Measurements from ENCODE around the gene BCDIN3D. TPM values are rescaled to one million over a fixed set of nuclear protein-coding genes. Genes with fewer than 3 reads are reported as not detected.

Gene BCDIN3D
- total and polyA plus RNA-seq, 9 of the 15 experiments (the other 6 are each of a cell fraction or from before 2014, with no cell fraction given): 3.7 to 6.9 (median 5.6) TPM

DNA sequence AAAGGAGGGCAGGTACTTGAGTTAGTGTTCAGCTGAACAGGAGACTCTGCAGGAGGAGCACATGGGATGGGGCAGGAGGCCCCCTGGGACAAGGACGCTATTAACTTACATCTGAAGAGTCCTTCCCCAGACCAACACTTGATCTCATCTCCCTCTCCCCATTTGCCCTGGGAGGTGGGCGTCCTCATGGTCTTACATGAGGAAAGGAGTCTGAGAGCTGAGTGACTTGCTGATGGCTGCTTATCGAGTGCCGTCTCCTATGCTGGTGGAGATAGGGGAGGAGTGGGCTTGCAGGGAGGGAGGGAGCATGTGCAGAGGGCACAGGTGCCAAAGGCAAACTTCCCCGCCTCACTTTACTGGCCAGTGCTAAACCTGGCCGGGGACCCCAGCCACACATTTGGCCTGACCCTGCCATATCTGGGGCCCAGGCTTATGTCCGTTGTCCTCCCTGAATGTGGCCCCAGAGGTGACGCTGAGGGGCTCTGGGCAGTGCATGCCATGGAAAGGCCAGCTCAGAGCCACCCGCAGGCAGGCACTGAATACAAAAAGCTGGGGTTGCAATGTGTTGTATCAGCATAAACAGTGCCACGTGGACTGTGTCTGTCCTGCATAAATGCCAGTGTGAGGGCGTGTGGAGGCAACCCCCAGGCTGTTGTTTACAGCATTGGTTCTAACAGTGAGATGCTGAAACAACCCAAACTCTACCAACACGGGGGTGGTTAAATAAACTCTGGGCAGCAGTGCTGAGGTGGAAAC is 31.4 kb upstream of the BCDIN3D start:
- Histone ChIP-seq H3K9ac (ENCODE audit: insufficient read depth in 1 of 2, low read depth in 2 of 2, low read length in 2 of 2) (peak overlapping the region in 1 of 2 experiments; percentile 49; a peak in 1 of 4 replicates), H3K4me1 (replicated peaks in 1 of 2; ENCODE audit: control insufficient read depth in 2 of 2, insufficient read depth in 2 of 2, low read length in 2 of 2) (peaks cover 15 to 18% of the 10 kb centered on the region in 2 experiments), H3K9me1 (ENCODE audit: control insufficient read depth, insufficient read depth, low read length) (no peaks in the 10 kb centered on the region), H3K4me2 (ENCODE audit: insufficient read depth, low read length) (no peak overlapping the region), H3K36me3 (ENCODE audit: control insufficient read depth, insufficient read depth, low read length) (no peaks in the 10 kb centered on the region), H3K4me3 (no peak overlapping the region), H3K27ac (ENCODE audit: extremely low read depth, low read depth, low read length) (no peak overlapping the region), H4K20me1 (replicated peaks; ENCODE audit: control insufficient read depth, insufficient read depth, low read length) (no peaks in the 10 kb centered on the region), H3K9me3 (replicated peaks; ENCODE audit: control insufficient read depth, insufficient read depth, low read depth, low read length) (peaks cover 9% of the 10 kb centered on the region; the same call in 1 of the 2 replicates), H3K27me3 (ENCODE audit: control insufficient read depth in 2 of 2, insufficient read depth in 2 of 2, low read length in 2 of 2) (no peaks in the 10 kb centered on the region), H2AFZ (ENCODE audit: low read depth, low read length) (no peak overlapping the region), H3K79me2 (ENCODE audit: control insufficient read depth, insufficient read depth, low read length) (no peaks in the 10 kb centered on the region)
- WGBS (ENCODE audit: insufficient coverage, low coverage, missing lambda C conversion rate): 32% methylated on average over 12 of the region's 12 CpGs
- FAIRE-seq (peak; percentile 26), DNase-seq (ENCODE audit: extremely low read depth in 1 of 4, low spot score in 3 of 4) (no peak), ATAC-seq (no peak)
- TF ChIP-seq, protein P1, sequence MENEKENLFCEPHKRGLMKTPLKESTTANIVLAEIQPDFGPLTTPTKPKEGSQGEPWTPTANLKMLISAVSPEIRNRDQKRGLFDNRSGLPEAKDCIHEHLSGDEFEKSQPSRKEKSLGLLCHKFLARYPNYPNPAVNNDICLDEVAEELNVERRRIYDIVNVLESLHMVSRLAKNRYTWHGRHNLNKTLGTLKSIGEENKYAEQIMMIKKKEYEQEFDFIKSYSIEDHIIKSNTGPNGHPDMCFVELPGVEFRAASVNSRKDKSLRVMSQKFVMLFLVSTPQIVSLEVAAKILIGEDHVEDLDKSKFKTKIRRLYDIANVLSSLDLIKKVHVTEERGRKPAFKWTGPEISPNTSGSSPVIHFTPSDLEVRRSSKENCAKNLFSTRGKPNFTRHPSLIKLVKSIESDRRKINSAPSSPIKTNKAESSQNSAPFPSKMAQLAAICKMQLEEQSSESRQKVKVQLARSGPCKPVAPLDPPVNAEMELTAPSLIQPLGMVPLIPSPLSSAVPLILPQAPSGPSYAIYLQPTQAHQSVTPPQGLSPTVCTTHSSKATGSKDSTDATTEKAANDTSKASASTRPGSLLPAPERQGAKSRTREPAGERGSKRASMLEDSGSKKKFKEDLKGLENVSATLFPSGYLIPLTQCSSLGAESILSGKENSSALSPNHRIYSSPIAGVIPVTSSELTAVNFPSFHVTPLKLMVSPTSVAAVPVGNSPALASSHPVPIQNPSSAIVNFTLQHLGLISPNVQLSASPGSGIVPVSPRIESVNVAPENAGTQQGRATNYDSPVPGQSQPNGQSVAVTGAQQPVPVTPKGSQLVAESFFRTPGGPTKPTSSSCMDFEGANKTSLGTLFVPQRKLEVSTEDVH (IDR thresholded peaks at IDR 0.05; ENCODE audit: low read depth, partially characterized antibody): no peak
- TF ChIP-seq C11orf30 (IDR thresholded peaks at IDR 0.05; ENCODE audit: low read depth): peak; percentile 69
- peak; percentile 46; the same call in 1 of the 2 replicates for TF ChIP-seq MAFG (tag; conservative IDR thresholded peaks at IDR 0.05)
- TF ChIP-seq, protein P2, sequence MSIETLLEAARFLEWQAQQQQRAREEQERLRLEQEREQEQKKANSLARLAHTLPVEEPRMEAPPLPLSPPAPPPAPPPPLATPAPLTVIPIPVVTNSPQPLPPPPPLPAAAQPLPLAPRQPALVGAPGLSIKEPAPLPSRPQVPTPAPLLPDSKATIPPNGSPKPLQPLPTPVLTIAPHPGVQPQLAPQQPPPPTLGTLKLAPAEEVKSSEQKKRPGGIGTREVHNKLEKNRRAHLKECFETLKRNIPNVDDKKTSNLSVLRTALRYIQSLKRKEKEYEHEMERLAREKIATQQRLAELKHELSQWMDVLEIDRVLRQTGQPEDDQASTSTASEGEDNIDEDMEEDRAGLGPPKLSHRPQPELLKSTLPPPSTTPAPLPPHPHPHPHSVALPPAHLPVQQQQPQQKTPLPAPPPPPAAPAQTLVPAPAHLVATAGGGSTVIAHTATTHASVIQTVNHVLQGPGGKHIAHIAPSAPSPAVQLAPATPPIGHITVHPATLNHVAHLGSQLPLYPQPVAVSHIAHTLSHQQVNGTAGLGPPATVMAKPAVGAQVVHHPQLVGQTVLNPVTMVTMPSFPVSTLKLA (conservative IDR thresholded peaks at IDR 0.05): 0 out of 4 replicates have a peak, but pooled peaks have one; percentile 13 to 28
- TF ChIP-seq, protein P3, sequence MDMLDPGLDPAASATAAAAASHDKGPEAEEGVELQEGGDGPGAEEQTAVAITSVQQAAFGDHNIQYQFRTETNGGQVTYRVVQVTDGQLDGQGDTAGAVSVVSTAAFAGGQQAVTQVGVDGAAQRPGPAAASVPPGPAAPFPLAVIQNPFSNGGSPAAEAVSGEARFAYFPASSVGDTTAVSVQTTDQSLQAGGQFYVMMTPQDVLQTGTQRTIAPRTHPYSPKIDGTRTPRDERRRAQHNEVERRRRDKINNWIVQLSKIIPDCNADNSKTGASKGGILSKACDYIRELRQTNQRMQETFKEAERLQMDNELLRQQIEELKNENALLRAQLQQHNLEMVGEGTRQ (CRISPR knock-in tag; IDR thresholded peaks at IDR 0.05): no peak
- TF ChIP-seq, protein P4, sequence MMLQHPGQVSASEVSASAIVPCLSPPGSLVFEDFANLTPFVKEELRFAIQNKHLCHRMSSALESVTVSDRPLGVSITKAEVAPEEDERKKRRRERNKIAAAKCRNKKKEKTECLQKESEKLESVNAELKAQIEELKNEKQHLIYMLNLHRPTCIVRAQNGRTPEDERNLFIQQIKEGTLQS (IDR thresholded peaks at IDR 0.05): no peak
- TF ChIP-seq, protein P4 (CRISPR knock-in tag; conservative IDR thresholded peaks at IDR 0.05): no peak
- no peak for TF ChIP-seq RFX5 (IDR thresholded peaks at IDR 0.05; ENCODE audit: low read depth, low read length)
- TF ChIP-seq, protein P5, sequence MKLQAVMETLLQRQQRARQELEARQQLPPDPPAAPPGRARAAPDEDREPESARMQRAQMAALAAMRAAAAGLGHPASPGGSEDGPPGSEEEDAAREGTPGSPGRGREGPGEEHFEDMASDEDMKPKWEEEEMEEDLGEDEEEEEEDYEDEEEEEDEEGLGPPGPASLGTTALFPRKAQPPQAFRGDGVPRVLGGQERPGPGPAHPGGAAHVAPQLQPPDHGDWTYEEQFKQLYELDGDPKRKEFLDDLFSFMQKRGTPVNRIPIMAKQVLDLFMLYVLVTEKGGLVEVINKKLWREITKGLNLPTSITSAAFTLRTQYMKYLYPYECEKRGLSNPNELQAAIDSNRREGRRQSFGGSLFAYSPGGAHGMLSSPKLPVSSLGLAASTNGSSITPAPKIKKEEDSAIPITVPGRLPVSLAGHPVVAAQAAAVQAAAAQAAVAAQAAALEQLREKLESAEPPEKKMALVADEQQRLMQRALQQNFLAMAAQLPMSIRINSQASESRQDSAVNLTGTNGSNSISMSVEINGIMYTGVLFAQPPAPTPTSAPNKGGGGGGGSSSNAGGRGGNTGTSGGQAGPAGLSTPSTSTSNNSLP (IDR thresholded peaks at IDR 0.05; ENCODE audit: borderline replicate concordance, low read depth, low read length): no peak
- TF ChIP-seq ZNF316 (IDR thresholded peaks at IDR 0.05): peak; percentile 79
- ChIA-PET POLR2A (no interaction called here), CTCF (ENCODE audit: low intra/inter-chr PET ratio) (no interaction called here)
- intact Hi-C loops (cut with micrococcal nuclease) (no loop called here), in situ Hi-C loops (cut with MboI) (no loop called here)
- BruUV-seq (replicated peaks): no TSS peak
